Measurements from ENCODE around the gene TMEM91. TPM values are rescaled to one million over a fixed set of nuclear protein-coding genes. Genes with fewer than 3 reads are reported as not detected.

The TMEM91 gene
- total and polyA plus RNA-seq, 9 of the 15 experiments (the other 6 are each of a cell fraction or from before 2014, with no cell fraction given): 1.2 to 5.2 (median 2.7) TPM

DNA sequence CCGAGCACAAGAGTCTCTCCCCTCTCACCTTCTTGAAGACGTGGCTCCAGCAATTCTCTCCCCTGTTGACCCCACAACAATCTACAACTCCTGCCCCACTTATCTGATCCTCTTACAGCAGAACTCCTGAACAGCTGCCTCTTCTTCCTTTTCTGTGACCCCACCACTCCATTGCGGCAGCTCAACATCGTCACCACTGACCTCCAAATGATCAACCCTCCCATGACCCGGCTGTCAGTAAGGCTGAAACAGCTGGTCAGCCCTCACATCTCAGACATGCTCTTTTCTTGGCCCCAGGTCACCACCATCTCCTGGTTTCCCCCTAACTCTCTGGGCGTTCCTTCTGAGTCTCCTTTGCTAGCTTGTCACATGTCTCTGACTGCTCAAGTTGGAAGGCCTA is 19.0 kb downstream of the TMEM91 start (continued):
- TF ChIP-seq, protein P1, sequence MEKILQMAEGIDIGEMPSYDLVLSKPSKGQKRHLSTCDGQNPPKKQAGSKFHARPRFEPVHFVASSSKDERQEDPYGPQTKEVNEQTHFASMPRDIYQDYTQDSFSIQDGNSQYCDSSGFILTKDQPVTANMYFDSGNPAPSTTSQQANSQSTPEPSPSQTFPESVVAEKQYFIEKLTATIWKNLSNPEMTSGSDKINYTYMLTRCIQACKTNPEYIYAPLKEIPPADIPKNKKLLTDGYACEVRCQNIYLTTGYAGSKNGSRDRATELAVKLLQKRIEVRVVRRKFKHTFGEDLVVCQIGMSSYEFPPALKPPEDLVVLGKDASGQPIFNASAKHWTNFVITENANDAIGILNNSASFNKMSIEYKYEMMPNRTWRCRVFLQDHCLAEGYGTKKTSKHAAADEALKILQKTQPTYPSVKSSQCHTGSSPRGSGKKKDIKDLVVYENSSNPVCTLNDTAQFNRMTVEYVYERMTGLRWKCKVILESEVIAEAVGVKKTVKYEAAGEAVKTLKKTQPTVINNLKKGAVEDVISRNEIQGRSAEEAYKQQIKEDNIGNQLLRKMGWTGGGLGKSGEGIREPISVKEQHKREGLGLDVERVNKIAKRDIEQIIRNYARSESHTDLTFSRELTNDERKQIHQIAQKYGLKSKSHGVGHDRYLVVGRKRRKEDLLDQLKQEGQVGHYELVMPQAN (IDR thresholded peaks at IDR 0.05; ENCODE audit: borderline replicate concordance): peak; percentile 56; the same call in 1 of the 2 replicates
- TF ChIP-seq ARID1B (IDR thresholded peaks at IDR 0.05) (peak; percentile 33; the same call in 1 of the 2 replicates), ZNF778 (CRISPR knock-in tag; IDR thresholded peaks at IDR 0.05) (no peak), NUFIP1 (IDR thresholded peaks at IDR 0.05; ENCODE audit: partially characterized antibody) (no peak), SMARCE1 (IDR thresholded peaks at IDR 0.05) (peak; percentile 65), STAG1 (CRISPR knock-in tag; IDR thresholded peaks at IDR 0.05; ENCODE audit: borderline replicate concordance) (no peak)
- TF ChIP-seq, protein P2, sequence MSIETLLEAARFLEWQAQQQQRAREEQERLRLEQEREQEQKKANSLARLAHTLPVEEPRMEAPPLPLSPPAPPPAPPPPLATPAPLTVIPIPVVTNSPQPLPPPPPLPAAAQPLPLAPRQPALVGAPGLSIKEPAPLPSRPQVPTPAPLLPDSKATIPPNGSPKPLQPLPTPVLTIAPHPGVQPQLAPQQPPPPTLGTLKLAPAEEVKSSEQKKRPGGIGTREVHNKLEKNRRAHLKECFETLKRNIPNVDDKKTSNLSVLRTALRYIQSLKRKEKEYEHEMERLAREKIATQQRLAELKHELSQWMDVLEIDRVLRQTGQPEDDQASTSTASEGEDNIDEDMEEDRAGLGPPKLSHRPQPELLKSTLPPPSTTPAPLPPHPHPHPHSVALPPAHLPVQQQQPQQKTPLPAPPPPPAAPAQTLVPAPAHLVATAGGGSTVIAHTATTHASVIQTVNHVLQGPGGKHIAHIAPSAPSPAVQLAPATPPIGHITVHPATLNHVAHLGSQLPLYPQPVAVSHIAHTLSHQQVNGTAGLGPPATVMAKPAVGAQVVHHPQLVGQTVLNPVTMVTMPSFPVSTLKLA (conservative IDR thresholded peaks at IDR 0.05): 0 out of 4 replicates have a peak, but pooled peaks have one; percentile 45 to 46
- TF ChIP-seq, protein P3, sequence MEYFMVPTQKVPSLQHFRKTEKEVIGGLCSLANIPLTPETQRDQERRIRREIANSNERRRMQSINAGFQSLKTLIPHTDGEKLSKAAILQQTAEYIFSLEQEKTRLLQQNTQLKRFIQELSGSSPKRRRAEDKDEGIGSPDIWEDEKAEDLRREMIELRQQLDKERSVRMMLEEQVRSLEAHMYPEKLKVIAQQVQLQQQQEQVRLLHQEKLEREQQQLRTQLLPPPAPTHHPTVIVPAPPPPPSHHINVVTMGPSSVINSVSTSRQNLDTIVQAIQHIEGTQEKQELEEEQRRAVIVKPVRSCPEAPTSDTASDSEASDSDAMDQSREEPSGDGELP (CRISPR knock-in tag; IDR thresholded peaks at IDR 0.05; ENCODE audit: borderline replicate concordance): peak; percentile 93
- TF ChIP-seq, protein P4, sequence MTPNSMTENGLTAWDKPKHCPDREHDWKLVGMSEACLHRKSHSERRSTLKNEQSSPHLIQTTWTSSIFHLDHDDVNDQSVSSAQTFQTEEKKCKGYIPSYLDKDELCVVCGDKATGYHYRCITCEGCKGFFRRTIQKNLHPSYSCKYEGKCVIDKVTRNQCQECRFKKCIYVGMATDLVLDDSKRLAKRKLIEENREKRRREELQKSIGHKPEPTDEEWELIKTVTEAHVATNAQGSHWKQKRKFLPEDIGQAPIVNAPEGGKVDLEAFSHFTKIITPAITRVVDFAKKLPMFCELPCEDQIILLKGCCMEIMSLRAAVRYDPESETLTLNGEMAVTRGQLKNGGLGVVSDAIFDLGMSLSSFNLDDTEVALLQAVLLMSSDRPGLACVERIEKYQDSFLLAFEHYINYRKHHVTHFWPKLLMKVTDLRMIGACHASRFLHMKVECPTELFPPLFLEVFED (CRISPR knock-in tag; conservative IDR thresholded peaks at IDR 0.05): 0 out of 2 replicates have a peak, but pooled peaks have one; percentile 5
- TF ChIP-seq, protein P5, sequence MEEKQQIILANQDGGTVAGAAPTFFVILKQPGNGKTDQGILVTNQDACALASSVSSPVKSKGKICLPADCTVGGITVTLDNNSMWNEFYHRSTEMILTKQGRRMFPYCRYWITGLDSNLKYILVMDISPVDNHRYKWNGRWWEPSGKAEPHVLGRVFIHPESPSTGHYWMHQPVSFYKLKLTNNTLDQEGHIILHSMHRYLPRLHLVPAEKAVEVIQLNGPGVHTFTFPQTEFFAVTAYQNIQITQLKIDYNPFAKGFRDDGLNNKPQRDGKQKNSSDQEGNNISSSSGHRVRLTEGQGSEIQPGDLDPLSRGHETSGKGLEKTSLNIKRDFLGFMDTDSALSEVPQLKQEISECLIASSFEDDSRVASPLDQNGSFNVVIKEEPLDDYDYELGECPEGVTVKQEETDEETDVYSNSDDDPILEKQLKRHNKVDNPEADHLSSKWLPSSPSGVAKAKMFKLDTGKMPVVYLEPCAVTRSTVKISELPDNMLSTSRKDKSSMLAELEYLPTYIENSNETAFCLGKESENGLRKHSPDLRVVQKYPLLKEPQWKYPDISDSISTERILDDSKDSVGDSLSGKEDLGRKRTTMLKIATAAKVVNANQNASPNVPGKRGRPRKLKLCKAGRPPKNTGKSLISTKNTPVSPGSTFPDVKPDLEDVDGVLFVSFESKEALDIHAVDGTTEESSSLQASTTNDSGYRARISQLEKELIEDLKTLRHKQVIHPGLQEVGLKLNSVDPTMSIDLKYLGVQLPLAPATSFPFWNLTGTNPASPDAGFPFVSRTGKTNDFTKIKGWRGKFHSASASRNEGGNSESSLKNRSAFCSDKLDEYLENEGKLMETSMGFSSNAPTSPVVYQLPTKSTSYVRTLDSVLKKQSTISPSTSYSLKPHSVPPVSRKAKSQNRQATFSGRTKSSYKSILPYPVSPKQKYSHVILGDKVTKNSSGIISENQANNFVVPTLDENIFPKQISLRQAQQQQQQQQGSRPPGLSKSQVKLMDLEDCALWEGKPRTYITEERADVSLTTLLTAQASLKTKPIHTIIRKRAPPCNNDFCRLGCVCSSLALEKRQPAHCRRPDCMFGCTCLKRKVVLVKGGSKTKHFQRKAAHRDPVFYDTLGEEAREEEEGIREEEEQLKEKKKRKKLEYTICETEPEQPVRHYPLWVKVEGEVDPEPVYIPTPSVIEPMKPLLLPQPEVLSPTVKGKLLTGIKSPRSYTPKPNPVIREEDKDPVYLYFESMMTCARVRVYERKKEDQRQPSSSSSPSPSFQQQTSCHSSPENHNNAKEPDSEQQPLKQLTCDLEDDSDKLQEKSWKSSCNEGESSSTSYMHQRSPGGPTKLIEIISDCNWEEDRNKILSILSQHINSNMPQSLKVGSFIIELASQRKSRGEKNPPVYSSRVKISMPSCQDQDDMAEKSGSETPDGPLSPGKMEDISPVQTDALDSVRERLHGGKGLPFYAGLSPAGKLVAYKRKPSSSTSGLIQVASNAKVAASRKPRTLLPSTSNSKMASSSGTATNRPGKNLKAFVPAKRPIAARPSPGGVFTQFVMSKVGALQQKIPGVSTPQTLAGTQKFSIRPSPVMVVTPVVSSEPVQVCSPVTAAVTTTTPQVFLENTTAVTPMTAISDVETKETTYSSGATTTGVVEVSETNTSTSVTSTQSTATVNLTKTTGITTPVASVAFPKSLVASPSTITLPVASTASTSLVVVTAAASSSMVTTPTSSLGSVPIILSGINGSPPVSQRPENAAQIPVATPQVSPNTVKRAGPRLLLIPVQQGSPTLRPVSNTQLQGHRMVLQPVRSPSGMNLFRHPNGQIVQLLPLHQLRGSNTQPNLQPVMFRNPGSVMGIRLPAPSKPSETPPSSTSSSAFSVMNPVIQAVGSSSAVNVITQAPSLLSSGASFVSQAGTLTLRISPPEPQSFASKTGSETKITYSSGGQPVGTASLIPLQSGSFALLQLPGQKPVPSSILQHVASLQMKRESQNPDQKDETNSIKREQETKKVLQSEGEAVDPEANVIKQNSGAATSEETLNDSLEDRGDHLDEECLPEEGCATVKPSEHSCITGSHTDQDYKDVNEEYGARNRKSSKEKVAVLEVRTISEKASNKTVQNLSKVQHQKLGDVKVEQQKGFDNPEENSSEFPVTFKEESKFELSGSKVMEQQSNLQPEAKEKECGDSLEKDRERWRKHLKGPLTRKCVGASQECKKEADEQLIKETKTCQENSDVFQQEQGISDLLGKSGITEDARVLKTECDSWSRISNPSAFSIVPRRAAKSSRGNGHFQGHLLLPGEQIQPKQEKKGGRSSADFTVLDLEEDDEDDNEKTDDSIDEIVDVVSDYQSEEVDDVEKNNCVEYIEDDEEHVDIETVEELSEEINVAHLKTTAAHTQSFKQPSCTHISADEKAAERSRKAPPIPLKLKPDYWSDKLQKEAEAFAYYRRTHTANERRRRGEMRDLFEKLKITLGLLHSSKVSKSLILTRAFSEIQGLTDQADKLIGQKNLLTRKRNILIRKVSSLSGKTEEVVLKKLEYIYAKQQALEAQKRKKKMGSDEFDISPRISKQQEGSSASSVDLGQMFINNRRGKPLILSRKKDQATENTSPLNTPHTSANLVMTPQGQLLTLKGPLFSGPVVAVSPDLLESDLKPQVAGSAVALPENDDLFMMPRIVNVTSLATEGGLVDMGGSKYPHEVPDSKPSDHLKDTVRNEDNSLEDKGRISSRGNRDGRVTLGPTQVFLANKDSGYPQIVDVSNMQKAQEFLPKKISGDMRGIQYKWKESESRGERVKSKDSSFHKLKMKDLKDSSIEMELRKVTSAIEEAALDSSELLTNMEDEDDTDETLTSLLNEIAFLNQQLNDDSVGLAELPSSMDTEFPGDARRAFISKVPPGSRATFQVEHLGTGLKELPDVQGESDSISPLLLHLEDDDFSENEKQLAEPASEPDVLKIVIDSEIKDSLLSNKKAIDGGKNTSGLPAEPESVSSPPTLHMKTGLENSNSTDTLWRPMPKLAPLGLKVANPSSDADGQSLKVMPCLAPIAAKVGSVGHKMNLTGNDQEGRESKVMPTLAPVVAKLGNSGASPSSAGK (IDR thresholded peaks at IDR 0.05): peak; percentile 16; the same call in 1 of the 2 replicates

Measured in K562 (cell line).